ENCODE results near the gene LRP8. TPM values are rescaled to one million over a fixed set of nuclear protein-coding genes. Genes with fewer than 3 reads are reported as not detected.

Gene LRP8
- 4.4 and 6.3 TPM in 2 replicates for total RNA-seq
- long read RNA-seq, partial matches to known transcripts, result 3 of 5 reads
- long read RNA-seq, other reads (novel, unspliced or antisense), result 2 of 5 reads

DNA sequence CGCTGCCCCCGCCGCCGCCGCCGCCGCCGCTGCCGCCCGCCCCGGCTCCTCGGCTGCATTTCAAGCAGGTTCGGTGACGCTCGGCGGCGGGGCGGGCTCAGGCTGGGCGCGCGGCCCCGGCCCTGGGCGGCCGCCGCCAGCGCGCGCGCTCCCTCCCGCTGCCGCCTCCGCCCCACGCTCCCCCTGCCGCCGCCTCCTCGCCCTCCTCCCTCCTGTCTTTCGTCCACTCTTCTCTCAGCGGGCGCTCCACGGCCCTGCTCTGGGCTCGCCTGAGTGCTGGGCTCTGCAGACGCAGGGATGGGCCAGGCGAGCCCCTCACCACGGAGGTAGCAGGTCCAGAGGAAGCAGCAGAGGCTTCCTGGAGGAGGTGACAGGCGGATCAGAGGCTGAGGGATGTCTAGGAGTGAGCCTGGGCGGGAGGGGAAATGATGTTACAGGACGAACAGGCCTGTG is at the start of gene LRP8:
Gene LRP8, minus strand, starts transcription at position 62 of the 453 bp plus-strand sequence. CDS start 158 bp downstream, outside the sequence.
- Mint-ChIP-seq H3K27ac (ENCODE audit: unreplicated experiment) (peak within 1 kb of the TSS; percentile 54), H3K36me3 (ENCODE audit: unreplicated experiment) (no peaks in the 10 kb centered on the region), H3K27me3 (ENCODE audit: unreplicated experiment) (no peaks in the 10 kb centered on the region), H3K9me3 (ENCODE audit: unreplicated experiment) (no peaks in the 10 kb centered on the region), H3K4me1 (ENCODE audit: unreplicated experiment) (peaks cover 15% of the 10 kb centered on the region), H3K4me3 (ENCODE audit: unreplicated experiment) (peak within 1 kb of the TSS; percentile 85)
- DNase-seq (ENCODE audit: extremely low spot score, unreplicated experiment), result peak; percentile 89
- TF ChIP-seq, protein P1, sequence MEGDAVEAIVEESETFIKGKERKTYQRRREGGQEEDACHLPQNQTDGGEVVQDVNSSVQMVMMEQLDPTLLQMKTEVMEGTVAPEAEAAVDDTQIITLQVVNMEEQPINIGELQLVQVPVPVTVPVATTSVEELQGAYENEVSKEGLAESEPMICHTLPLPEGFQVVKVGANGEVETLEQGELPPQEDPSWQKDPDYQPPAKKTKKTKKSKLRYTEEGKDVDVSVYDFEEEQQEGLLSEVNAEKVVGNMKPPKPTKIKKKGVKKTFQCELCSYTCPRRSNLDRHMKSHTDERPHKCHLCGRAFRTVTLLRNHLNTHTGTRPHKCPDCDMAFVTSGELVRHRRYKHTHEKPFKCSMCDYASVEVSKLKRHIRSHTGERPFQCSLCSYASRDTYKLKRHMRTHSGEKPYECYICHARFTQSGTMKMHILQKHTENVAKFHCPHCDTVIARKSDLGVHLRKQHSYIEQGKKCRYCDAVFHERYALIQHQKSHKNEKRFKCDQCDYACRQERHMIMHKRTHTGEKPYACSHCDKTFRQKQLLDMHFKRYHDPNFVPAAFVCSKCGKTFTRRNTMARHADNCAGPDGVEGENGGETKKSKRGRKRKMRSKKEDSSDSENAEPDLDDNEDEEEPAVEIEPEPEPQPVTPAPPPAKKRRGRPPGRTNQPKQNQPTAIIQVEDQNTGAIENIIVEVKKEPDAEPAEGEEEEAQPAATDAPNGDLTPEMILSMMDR (IDR thresholded peaks at IDR 0.05), result no peak

DNA sequence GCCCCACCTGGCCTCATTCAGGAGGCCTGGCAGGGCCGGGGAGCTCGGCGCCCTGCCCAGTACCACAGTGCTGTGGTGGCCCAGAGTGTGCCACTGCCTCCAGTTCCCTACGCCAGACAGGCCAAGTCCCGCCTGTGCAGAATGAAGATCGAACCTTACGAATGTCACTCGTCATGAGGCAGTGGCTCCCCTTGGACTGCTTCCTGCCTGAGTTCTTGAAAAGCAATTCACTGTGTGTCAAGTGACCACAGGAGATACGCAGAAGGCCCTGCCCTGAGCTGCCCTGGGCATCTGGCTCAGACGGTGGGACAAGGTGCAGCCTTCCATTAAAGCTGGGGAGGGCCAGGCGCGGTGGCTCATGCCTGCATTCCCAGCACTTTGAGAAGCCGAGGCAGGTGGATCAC is 49.6 kb upstream of the LRP8 start:
- H3K4me1 Mint-ChIP-seq (ENCODE audit: unreplicated experiment), result peaks cover 7% of the 10 kb centered on the region

DNA sequence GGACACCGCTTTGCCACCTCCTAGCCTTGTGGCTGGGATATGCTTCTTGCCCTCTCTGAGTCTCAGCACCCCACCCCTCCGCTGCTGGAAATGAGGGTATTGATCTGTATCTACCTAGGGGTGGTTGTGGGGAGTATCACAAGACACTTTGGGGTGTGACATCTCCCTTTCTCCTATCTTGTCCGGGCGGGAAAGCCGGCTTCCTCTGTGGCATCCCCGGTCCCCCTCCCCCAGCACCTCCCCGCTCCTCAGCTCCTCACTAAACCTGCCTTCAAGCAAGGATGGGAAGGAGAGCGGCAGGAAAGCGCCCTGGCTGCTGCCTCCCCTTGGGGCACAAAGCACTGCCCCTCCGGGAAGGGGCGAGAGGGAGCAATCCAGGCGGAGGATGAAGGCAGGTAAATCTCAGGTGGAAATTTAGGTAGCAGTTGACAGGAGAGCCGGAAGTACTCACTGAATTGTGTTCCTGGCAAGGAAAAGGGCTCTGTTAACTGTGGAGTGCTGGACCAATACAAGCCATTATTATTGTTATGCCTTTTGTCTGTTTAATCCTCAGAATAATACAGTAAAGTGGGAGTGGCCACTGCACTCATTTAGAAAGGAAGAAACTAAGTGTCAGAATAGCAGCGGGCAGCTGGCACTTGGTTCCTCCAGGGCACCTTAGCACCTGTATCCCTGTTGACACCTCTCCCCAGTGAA is 49.0 kb upstream of the LRP8 start:
- Mint-ChIP-seq H3K27me3 (ENCODE audit: unreplicated experiment) (peaks cover 18% of the 10 kb centered on the region), H3K4me1 (ENCODE audit: unreplicated experiment) (peaks cover 7% of the 10 kb centered on the region), H3K36me3 (ENCODE audit: unreplicated experiment) (no peaks in the 10 kb centered on the region), H3K9me3 (ENCODE audit: unreplicated experiment) (no peaks in the 10 kb centered on the region), H3K27ac (ENCODE audit: unreplicated experiment) (no peak overlapping the region), H3K4me3 (ENCODE audit: unreplicated experiment) (no peak overlapping the region)
- peak; percentile 67 for DNase-seq (ENCODE audit: extremely low spot score, unreplicated experiment)
- TF ChIP-seq, protein P1 (IDR thresholded peaks at IDR 0.05), result no peak

More for the DNA sequence above, 49.6 kb upstream of the LRP8 start:
- H3K9me3 Mint-ChIP-seq (ENCODE audit: unreplicated experiment), result no peaks in the 10 kb centered on the region
- TF ChIP-seq, protein P1 (IDR thresholded peaks at IDR 0.05), result no peak
- H3K27ac Mint-ChIP-seq (ENCODE audit: unreplicated experiment), result no peak overlapping the region
- H3K27me3 Mint-ChIP-seq (ENCODE audit: unreplicated experiment), result peaks cover 19% of the 10 kb centered on the region
- no peak overlapping the region for H3K4me3 Mint-ChIP-seq (ENCODE audit: unreplicated experiment)
- no peaks in the 10 kb centered on the region for H3K36me3 Mint-ChIP-seq (ENCODE audit: unreplicated experiment)
- peak; percentile 79 for DNase-seq (ENCODE audit: extremely low spot score, unreplicated experiment)

DNA sequence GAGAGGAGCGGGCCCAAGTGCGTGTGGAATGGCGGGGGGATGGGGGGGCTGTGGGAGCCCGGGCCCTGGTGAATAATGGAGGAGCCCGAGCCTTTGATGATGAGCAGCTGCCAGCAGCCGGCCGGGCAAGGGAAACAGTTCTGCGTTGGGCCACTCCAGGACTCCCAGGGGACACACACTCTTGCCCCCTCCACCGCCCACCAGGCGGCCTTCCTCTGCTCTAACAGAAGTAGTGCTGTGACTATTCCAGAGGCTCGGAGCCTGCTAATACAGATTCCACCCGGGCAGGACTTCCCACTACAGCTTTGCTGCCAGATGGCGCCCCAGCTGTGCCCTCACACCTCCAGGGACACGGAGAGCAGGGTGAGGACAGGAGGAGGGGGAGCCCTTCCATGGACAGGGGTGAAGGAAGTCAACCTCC is 48.2 kb upstream of the LRP8 start:
- TF ChIP-seq, protein P1 (IDR thresholded peaks at IDR 0.05), result no peak
- Mint-ChIP-seq H3K27me3 (ENCODE audit: unreplicated experiment) (peaks cover 10% of the 10 kb centered on the region), H3K9me3 (ENCODE audit: unreplicated experiment) (no peaks in the 10 kb centered on the region), H3K4me3 (ENCODE audit: unreplicated experiment) (no peak overlapping the region), H3K36me3 (ENCODE audit: unreplicated experiment) (no peaks in the 10 kb centered on the region), H3K27ac (ENCODE audit: unreplicated experiment) (no peak overlapping the region), H3K4me1 (ENCODE audit: unreplicated experiment) (peaks cover 2% of the 10 kb centered on the region)
- peak; percentile 80 for DNase-seq (ENCODE audit: extremely low spot score, unreplicated experiment)

DNA sequence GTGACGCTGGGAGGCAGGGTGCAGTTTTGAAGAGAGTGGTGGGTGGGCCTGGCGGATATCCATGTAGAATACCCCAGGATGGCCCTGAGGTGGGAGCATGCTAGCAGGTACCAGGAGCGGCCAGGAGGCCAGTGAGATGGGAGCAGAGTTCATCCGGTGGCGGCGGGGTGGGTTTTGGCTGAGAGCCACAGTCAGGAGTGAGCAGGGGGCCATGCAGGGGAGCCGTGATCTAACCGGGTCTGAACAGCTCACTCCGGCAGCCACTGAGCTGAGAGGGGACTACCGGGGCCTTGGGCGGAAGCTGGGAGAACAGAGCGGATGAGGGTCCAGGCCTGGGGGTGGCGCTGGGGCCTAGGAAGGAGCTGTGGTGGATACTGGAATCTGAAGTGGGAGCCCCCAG is 47.6 kb upstream of the LRP8 start:
- H3K27me3 Mint-ChIP-seq (ENCODE audit: unreplicated experiment), result peaks cover 8% of the 10 kb centered on the region
- TF ChIP-seq, protein P1 (IDR thresholded peaks at IDR 0.05), result no peak
- DNase-seq (ENCODE audit: extremely low spot score, unreplicated experiment), result peak; percentile 82
- no peak overlapping the region for H3K27ac Mint-ChIP-seq (ENCODE audit: unreplicated experiment)
- H3K4me3 Mint-ChIP-seq (ENCODE audit: unreplicated experiment), result no peak overlapping the region
- peaks cover 2% of the 10 kb centered on the region for H3K4me1 Mint-ChIP-seq (ENCODE audit: unreplicated experiment)
- no peaks in the 10 kb centered on the region for H3K36me3 Mint-ChIP-seq (ENCODE audit: unreplicated experiment)
- no peaks in the 10 kb centered on the region for H3K9me3 Mint-ChIP-seq (ENCODE audit: unreplicated experiment)

Measured in osteocyte (in vitro differentiated cells).